ENCODE data around the gene FHL5. TPM values are rescaled to one million over a fixed set of nuclear protein-coding genes. Genes with fewer than 3 reads are reported as not detected.
"Not testable (repeated sequence)": the region's sequence is repeated elsewhere in the genome, so short reads cannot be mapped to it uniquely, and the experiment has no call there.

The FHL5 gene
- total RNA-seq, 1 donor from 2014 or later = 21.4 TPM

GRCh38 chr6:96545882-96546281, 17.0 kb upstream of the FHL5 start:
- intact Hi-C loops (cut with DNase I) = no loop called here
- H3K36me3 ChIP-seq = peaks cover 0 to 58% of the 10 kb centered on the region in 2 donors
- no peaks in the 10 kb centered on the region for H3K9me3 ChIP-seq

DNA sequence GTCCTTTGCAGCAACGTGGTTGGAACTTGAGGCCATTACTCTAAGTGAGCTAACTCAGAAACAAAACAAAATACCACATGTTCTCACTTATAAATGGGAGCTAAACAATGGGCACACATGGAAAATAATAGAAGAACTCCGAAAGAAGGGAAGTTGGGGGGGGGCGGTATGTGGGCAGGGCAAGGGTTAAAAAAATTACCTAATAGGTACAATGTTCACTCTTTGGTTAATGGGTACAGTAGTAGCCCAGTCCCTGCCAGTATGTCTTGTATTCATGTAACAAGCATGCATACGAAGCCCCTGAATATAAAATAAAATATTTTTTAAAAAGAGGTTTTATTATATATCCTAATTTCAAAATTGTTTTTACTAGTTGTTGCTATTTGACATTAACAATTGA, 15.3 kb upstream of the FHL5 start:
- intact Hi-C loops (cut with DNase I) = no loop called here
- Histone ChIP-seq H3K4me1 (no peaks in the 10 kb centered on the region), H3K9me3 (no peaks in the 10 kb centered on the region), H3K36me3 (peaks cover 0 to 75% of the 10 kb centered on the region in 2 donors), H3K27me3 (no peaks in the 10 kb centered on the region), H3K27ac (no peak overlapping the region), H3K4me3 (no peak overlapping the region)
- DNase-seq (ENCODE audit: extremely low spot score in 2 of 2) = no peak
- TF ChIP-seq POLR2A (IDR thresholded peaks at IDR 0.05) = no peak
- TF ChIP-seq POLR2AphosphoS5 (IDR thresholded peaks at IDR 0.05; ENCODE audit: insufficient read depth in 1 of 2, low read depth in 1 of 2) = no peak
- TF ChIP-seq, protein P1, sequence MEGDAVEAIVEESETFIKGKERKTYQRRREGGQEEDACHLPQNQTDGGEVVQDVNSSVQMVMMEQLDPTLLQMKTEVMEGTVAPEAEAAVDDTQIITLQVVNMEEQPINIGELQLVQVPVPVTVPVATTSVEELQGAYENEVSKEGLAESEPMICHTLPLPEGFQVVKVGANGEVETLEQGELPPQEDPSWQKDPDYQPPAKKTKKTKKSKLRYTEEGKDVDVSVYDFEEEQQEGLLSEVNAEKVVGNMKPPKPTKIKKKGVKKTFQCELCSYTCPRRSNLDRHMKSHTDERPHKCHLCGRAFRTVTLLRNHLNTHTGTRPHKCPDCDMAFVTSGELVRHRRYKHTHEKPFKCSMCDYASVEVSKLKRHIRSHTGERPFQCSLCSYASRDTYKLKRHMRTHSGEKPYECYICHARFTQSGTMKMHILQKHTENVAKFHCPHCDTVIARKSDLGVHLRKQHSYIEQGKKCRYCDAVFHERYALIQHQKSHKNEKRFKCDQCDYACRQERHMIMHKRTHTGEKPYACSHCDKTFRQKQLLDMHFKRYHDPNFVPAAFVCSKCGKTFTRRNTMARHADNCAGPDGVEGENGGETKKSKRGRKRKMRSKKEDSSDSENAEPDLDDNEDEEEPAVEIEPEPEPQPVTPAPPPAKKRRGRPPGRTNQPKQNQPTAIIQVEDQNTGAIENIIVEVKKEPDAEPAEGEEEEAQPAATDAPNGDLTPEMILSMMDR (IDR thresholded peaks at IDR 0.05) = no peak

More at GRCh38 chr6:96545882-96546281, 17.0 kb upstream of the FHL5 start:
- DNase-seq (ENCODE audit: extremely low spot score in 2 of 2) = no peak
- H3K27me3 ChIP-seq = no peaks in the 10 kb centered on the region
- H3K4me3 ChIP-seq = no peak overlapping the region
- TF ChIP-seq POLR2A (IDR thresholded peaks at IDR 0.05) = no peak
- TF ChIP-seq, protein P1 (IDR thresholded peaks at IDR 0.05) = no peak
- TF ChIP-seq POLR2AphosphoS5 (IDR thresholded peaks at IDR 0.05; ENCODE audit: insufficient read depth in 1 of 2, low read depth in 1 of 2) = no peak
- no peak overlapping the region for H3K27ac ChIP-seq
- no peaks in the 10 kb centered on the region for H3K4me1 ChIP-seq

- intact Hi-C loops (cut with DNase I) = no loop called here
- Histone ChIP-seq H3K36me3 (peaks cover 0 to 44% of the 10 kb centered on the region in 2 donors), H3K9me3 (no peaks in the 10 kb centered on the region), H3K4me1 (no peaks in the 10 kb centered on the region), H3K4me3 (no peak overlapping the region), H3K27me3 (no peaks in the 10 kb centered on the region), H3K27ac (no peak overlapping the region)
- no peak for DNase-seq (ENCODE audit: extremely low spot score in 2 of 2)
- TF ChIP-seq POLR2A (IDR thresholded peaks at IDR 0.05) = no peak
- TF ChIP-seq POLR2AphosphoS5 (IDR thresholded peaks at IDR 0.05; ENCODE audit: insufficient read depth in 1 of 2, low read depth in 1 of 2) = no peak
- TF ChIP-seq, protein P1 (IDR thresholded peaks at IDR 0.05) = no peak
Measured at GRCh38 chr6:96554558-96554957, 8.4 kb upstream of the FHL5 start.

DNA sequence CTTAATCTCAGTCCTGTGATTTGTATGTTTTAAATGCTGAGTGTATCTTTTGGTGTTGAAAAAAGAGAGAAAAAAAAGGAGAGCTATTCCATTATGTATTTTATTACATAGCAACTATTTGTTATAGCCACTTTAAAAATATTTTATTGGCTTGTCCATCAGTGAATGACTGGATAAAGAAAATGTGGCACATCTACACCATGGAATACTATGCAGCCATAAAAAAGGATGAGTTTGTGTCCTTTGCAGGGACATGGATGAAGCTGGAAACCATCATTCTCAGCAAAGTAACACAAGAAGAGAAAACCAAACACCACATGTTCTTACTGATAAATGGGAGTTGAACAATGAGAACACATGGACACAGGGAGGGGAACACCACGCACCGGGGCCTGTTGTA, 3.2 kb upstream of the FHL5 start:
- intact Hi-C loops (cut with DNase I) = not testable (repeated sequence)

GRCh38 chr6:96563853-96564252, 925 bp downstream of the FHL5 start:
- no peaks in the 10 kb centered on the region for H3K9me3 ChIP-seq
- H3K27ac ChIP-seq = no peak overlapping the region
- H3K27me3 ChIP-seq = no peaks in the 10 kb centered on the region
- H3K36me3 ChIP-seq = no peaks in the 10 kb centered on the region
- intact Hi-C loops (cut with DNase I) = no loop called here
- TF ChIP-seq POLR2A (IDR thresholded peaks at IDR 0.05) = no peak
- TF ChIP-seq, protein P1 (IDR thresholded peaks at IDR 0.05) = no peak
- no peak for TF ChIP-seq POLR2AphosphoS5 (IDR thresholded peaks at IDR 0.05; ENCODE audit: insufficient read depth in 1 of 2, low read depth in 1 of 2)
- peak overlapping the region in 1 of 2 donors; percentile 21 for H3K4me3 ChIP-seq
- no peaks in the 10 kb centered on the region for H3K4me1 ChIP-seq
- no peak for DNase-seq (ENCODE audit: extremely low spot score in 2 of 2)

More for the DNA sequence above, 3.2 kb upstream of the FHL5 start:
- not testable (repeated sequence) for H3K9me3 ChIP-seq; H3K27me3 ChIP-seq; H3K4me3 ChIP-seq; H3K36me3 ChIP-seq; H3K27ac ChIP-seq; H3K4me1 ChIP-seq; DNase-seq (ENCODE audit: extremely low spot score in 2 of 2)

Data from vagina (tissue), 2 donors.